ENCODE measurements around the gene MAB21L2.

The MAB21L2 gene

DNA sequence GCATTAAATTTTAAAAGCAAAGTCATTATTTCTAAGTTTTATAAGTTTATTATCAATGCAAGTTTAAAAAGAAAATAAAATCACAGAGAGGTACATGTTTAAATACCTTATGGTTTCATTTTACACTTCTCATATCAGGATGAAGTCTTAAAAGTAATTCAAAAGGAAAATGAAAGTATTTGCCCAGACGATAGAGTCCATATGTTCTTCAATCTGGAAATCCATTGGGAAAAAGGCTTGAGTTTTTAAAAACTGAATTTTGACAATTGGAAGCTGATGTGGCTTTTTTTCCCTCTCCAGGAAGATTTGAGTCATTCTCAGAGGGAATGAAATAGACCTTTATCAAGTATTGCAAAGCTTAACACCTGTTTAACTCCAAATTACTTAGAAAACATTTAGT, 37.1 kb downstream of the MAB21L2 start:
- no peak for DNase-seq (ENCODE audit: low read depth)

DNA sequence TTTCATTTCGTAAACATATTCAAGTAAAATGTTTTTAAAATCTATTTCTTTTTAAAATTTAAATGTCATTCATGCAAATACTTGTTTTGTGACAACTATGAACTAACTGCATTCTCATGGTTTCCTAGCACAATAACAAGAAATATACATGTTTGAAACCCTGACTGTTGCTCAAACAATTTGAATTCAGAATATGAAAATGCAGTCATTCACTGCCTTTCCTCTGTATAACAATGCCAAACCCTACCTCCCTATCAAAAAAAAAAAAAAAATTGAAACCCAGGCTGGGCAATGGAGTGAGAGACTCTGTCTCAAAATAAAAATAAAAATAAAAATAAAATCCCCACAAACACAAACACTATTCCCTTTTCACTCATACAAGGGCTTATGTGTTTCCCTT, 42.1 kb downstream of the MAB21L2 start:
- DNase-seq (ENCODE audit: low read depth) = no peak

DNA sequence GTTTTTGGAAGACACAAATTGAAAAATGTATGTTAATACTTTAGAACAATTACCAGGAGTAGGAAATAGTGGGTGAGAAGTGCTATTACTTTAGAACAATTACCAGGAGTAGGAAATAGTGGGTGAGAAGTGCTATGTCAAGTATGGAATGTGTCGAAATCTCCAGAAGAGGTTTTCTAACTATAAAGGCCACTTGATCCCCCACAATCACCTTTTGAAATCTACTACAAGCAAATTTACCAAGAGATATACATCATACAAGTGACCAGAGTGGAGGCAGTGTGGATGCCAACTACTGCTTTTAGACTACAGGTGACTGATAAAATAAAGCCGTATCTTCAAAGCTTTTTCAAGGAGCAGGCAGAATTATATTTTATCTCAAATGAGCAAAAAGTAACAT, 43.1 kb downstream of the MAB21L2 start:
- DNase-seq (ENCODE audit: low read depth) = no peak

DNA sequence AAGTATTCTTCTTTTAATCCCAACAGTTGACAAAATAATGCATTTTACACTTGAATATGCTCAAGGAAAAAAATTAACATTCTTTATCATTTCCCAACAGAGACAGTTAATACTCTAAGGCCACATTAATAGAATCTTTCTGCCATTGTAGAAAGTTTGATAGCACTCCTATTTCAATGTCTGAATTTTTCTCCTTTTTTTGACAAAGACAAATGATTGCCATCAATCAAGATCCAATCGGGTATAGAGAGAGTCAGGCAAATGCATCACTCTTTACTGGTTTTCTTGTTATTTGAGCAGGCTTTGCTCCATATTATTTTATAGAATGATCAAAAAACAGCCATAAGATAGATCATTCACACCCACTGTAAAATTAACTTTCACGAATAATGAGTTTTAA, 46.1 kb downstream of the MAB21L2 start:
- DNase-seq (ENCODE audit: low read depth) = no peak

DNA sequence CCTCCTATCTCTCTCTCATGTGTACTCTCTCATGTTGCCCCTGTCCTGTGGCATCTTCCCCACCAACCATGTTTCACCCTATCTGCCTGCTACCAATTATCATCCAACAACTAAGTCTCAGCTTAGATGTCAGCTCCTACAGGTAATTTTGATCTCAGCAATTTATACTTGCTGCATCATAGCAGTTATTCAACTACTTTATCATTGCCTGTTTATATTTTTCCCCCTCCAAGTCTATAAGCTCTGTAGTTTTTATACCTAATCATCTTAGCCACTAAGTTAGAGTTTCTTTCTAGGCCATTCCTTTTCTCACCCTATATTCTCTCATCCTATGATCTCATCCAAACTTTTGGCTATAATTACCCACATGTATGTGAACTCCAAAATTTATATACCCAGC, 50.7 kb downstream of the MAB21L2 start:
- no peak for DNase-seq (ENCODE audit: low read depth)
